Myocyte (in vitro differentiated cells): ENCODE data around the gene BACH2. TPM values are rescaled to one million over a fixed set of nuclear protein-coding genes. Genes with fewer than 3 reads are reported as not detected.
"Not testable (repeated sequence)": the region's sequence is repeated elsewhere in the genome, so short reads cannot be mapped to it uniquely, and the experiment has no call there.

Source experiments
- DNase-seq: peaks from one replicate; pipeline ENCODE4 v3.0.0-alpha.2; 2012; ENCODE audit warnings: low read depth
- polyA plus RNA-seq: library from polyadenylated mRNA; unstranded; fragments of >200 nt; gene quantifications from one replicate; pipeline ENCODE4 v1.2.1, GENCODE V29; 2012; ENCODE audit warnings: missing spikeins
- total RNA-seq: library from RNA; depleted of rRNA; stranded (reverse); fragments of >200 nt; gene quantifications from 2 replicates; pipeline ENCODE4 v1.2.3, GENCODE V29; 2014

Gene BACH2
- total RNA-seq = 0.05 and 0.13 TPM in 2 replicates
- polyA plus RNA-seq = 0.37 TPM

- peak; percentile 62 for DNase-seq
Observed at GRCh38 chr6:90296341-90297114, at the start of gene BACH2. TSS of gene BACH2 (minus strand) at chr6:90296843. CDS start at chr6:90008844, 287,999 bp downstream.

GRCh38 chr6:90343576-90343975, 46.9 kb upstream of the BACH2 start:
- DNase-seq = peak; percentile 29

GRCh38 chr6:90338409-90338808, 41.8 kb upstream of the BACH2 start:
- DNase-seq = no peak

GRCh38 chr6:90336388-90336947, 39.8 kb upstream of the BACH2 start:
- DNase-seq = no peak

- DNase-seq = no peak
Observed at GRCh38 chr6:90333928-90334327, 37.3 kb upstream of the BACH2 start.

GRCh38 chr6:90332978-90333543, 36.4 kb upstream of the BACH2 start:
- DNase-seq = not testable (repeated sequence)

- no peak for DNase-seq
Observed at GRCh38 chr6:90329386-90330077, 32.9 kb upstream of the BACH2 start.

GRCh38 chr6:90328004-90328403, 31.4 kb upstream of the BACH2 start:
- no peak for DNase-seq

GRCh38 chr6:90326404-90327057, 29.9 kb upstream of the BACH2 start:
- DNase-seq = no peak

GRCh38 chr6:90323706-90324105, 27.1 kb upstream of the BACH2 start:
- DNase-seq = no peak

GRCh38 chr6:90322976-90323474, 26.4 kb upstream of the BACH2 start:
- no peak for DNase-seq

GRCh38 chr6:90319979-90320685, 23.5 kb upstream of the BACH2 start:
- no peak for DNase-seq

- DNase-seq = no peak
Observed at GRCh38 chr6:90319044-90319443, 22.4 kb upstream of the BACH2 start.

- DNase-seq = no peak
Observed at GRCh38 chr6:90315986-90316385, 19.3 kb upstream of the BACH2 start.

GRCh38 chr6:90315354-90315950, 18.8 kb upstream of the BACH2 start:
- DNase-seq = no peak

- DNase-seq = no peak
Observed at GRCh38 chr6:90314514-90314913, 17.9 kb upstream of the BACH2 start.

GRCh38 chr6:90311569-90311968, 14.9 kb upstream of the BACH2 start:
- no peak for DNase-seq

- no peak for DNase-seq
Observed at GRCh38 chr6:90305800-90306448, 9.3 kb upstream of the BACH2 start.

- no peak for DNase-seq
Observed at GRCh38 chr6:90304308-90304707, 7.7 kb upstream of the BACH2 start.

GRCh38 chr6:90303039-90303438, 6.4 kb upstream of the BACH2 start:
- DNase-seq = no peak
